Skeletal muscle tissue (tissue), 4 donors: ENCODE measurements around the gene OARD1. TPM values are rescaled to one million over a fixed set of nuclear protein-coding genes. Genes with fewer than 3 reads are reported as not detected.

Experiments
- H3K27ac ChIP-seq: one replicate; pipeline ENCODE4 v1.7.0; 2013; ENCODE audit warnings: mild to moderate bottlenecking, low read depth, low read length, inconsistent platforms
- H3K27me3 ChIP-seq, 3 donors: one replicate each; pipeline ENCODE4 v1.7.0; 2013; ENCODE audit warnings: low read length in 3 of 3; ENCODE audit not compliant: control insufficient read depth in 3 of 3, insufficient read depth in 3 of 3
- H3K36me3 ChIP-seq, 3 donors: one replicate each; pipeline ENCODE4 v1.7.0; 2013; ENCODE audit warnings: low read length in 3 of 3; ENCODE audit not compliant: control insufficient read depth in 3 of 3, insufficient read depth in 3 of 3
- H3K4me1 ChIP-seq, 3 donors: one replicate each; pipeline ENCODE4 v1.7.0; 2013; ENCODE audit warnings: low read length in 3 of 3, mild to moderate bottlenecking in 3 of 3; ENCODE audit not compliant: control insufficient read depth in 3 of 3, insufficient read depth in 3 of 3
- H3K4me3 ChIP-seq, 3 donors: one replicate each; pipeline ENCODE4 v1.7.0; 2013; ENCODE audit warnings: low read length in 3 of 3
- H3K9ac ChIP-seq, 3 donors: one replicate each; pipeline ENCODE4 v1.7.0; 2013; ENCODE audit warnings: low read length in 3 of 3, mild to moderate bottlenecking in 3 of 3, moderate library complexity in 2 of 3, low read depth in 1 of 3
- H3K9me3 ChIP-seq, 3 donors: one replicate each; pipeline ENCODE4 v1.7.0; 2013; ENCODE audit warnings: low read length in 3 of 3; ENCODE audit not compliant: control insufficient read depth in 3 of 3
- total RNA-seq: library from RNA; depleted of rRNA; stranded (reverse); fragments of >200 nt; gene quantifications from one replicate; pipeline ENCODE4 v1.2.3, GENCODE V29; 2014
- donor health status: Osteomylitis.

OARD1 gene
- total RNA-seq, 1 donor from 2014 or later = 10.4 TPM

DNA sequence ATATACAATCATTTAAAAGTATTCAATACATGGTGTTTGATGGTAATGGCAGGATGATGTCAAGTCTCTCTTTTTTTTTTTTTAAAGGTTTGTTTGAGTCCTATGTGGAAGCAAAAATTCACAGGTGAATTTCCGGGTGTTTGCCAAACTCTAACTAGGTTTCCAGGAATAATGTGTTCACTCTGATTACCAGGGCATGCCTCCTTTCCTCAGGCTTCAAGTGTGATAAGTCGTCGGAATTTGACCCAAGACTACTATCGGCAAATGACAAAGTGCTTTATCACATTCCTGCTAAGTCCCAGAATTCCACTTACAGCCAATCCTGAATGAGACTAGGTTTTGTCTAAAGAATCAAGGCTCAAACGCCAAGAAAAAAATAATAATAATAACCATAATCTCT, 7.3 kb downstream of the OARD1 start:
- H3K27ac ChIP-seq = peak overlapping the region; percentile 69
- peak overlapping the region in 1 of 3 donors; percentile 55 for H3K9ac ChIP-seq
- no peak overlapping the region for H3K4me3 ChIP-seq
- no peaks in the 10 kb centered on the region for H3K9me3 ChIP-seq
- H3K36me3 ChIP-seq = peaks cover 13 to 53% (median 49%) of the 10 kb centered on the region in 3 donors
- H3K4me1 ChIP-seq = peaks cover 21 to 33% (median 25%) of the 10 kb centered on the region in 3 donors
- no peaks in the 10 kb centered on the region for H3K27me3 ChIP-seq

GRCh38 chr6:41063884-41064285, 8.3 kb downstream of the OARD1 start:
- Histone ChIP-seq H3K27ac (peak overlapping the region; percentile 69), H3K9ac (peak overlapping the region; percentile 55 to 75 (median 57)), H3K27me3 (no peaks in the 10 kb centered on the region), H3K9me3 (no peaks in the 10 kb centered on the region), H3K4me3 (peak overlapping the region; percentile 7 to 68 (median 33)), H3K4me1 (peaks cover 28 to 41% (median 31%) of the 10 kb centered on the region in 3 donors), H3K36me3 (peaks cover 13 to 47% (median 47%) of the 10 kb centered on the region in 3 donors)

DNA sequence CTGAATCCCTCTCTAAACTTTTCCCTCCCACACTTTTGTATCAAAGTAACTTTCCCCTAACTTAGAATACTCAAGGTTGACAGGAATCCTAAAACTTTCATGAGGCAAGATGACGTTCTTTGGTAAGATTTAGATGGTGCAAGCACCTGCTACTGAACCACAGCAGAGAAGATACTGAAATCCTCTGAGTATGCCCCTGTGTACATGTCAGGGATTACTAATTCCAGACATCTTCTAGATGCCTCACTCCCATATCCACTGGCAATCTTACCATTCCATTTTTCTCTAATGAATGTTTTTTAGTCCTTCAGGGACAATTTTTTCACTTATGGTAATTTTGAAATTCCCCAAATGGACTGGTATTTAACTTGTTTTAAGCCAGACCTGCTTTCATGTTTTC, 10.1 kb downstream of the OARD1 start:
- Histone ChIP-seq H3K27ac (peak overlapping the region; percentile 69), H3K27me3 (no peaks in the 10 kb centered on the region), H3K9ac (peak overlapping the region; percentile 57 to 82 (median 75)), H3K4me1 (peaks cover 42 to 49% (median 46%) of the 10 kb centered on the region in 3 donors), H3K9me3 (no peaks in the 10 kb centered on the region), H3K36me3 (peaks cover 13 to 53% (median 46%) of the 10 kb centered on the region in 3 donors), H3K4me3 (peak overlapping the region; percentile 55 to 83 (median 68))

- H3K27ac ChIP-seq = peak overlapping the region; percentile 69
- peak overlapping the region; percentile 57 to 82 (median 75) for H3K9ac ChIP-seq
- no peaks in the 10 kb centered on the region for H3K27me3 ChIP-seq
- H3K4me3 ChIP-seq = peak overlapping the region; percentile 55 to 83 (median 68)
- H3K9me3 ChIP-seq = no peaks in the 10 kb centered on the region
- H3K4me1 ChIP-seq = peaks cover 41 to 50% (median 48%) of the 10 kb centered on the region in 3 donors
- peaks cover 13 to 60% (median 45%) of the 10 kb centered on the region in 3 donors for H3K36me3 ChIP-seq
Measured at GRCh38 chr6:41061196-41061726, 10.9 kb downstream of the OARD1 start.

- Histone ChIP-seq H3K27ac (peak overlapping the region; percentile 94), H3K4me3 (peak overlapping the region; percentile 30 to 83 (median 38)), H3K36me3 (peaks cover 20 to 59% (median 41%) of the 10 kb centered on the region in 3 donors), H3K9ac (peak overlapping the region; percentile 52 to 74 (median 63)), H3K9me3 (no peaks in the 10 kb centered on the region), H3K4me1 (peaks cover 36 to 47% (median 45%) of the 10 kb centered on the region in 3 donors), H3K27me3 (no peaks in the 10 kb centered on the region)
Measured at GRCh38 chr6:41059556-41059955, 12.6 kb downstream of the OARD1 start.

GRCh38 chr6:41058783-41059181, 13.4 kb downstream of the OARD1 start:
- H3K27me3 ChIP-seq = no peaks in the 10 kb centered on the region
- peak overlapping the region; percentile 30 to 83 (median 38) for H3K4me3 ChIP-seq
- peaks cover 34 to 43% (median 38%) of the 10 kb centered on the region in 3 donors for H3K4me1 ChIP-seq
- no peaks in the 10 kb centered on the region for H3K9me3 ChIP-seq
- peaks cover 18 to 59% (median 39%) of the 10 kb centered on the region in 3 donors for H3K36me3 ChIP-seq
- peak overlapping the region; percentile 63 to 99 (median 91) for H3K9ac ChIP-seq
- H3K27ac ChIP-seq = peak overlapping the region; percentile 94

- Histone ChIP-seq H3K36me3 (peaks cover 13 to 50% (median 25%) of the 10 kb centered on the region in 3 donors), H3K9ac (peak overlapping the region; percentile 91 to 99 (median 96)), H3K27me3 (no peaks in the 10 kb centered on the region), H3K27ac (peak overlapping the region; percentile 94), H3K4me1 (peaks cover 44 to 47% (median 46%) of the 10 kb centered on the region in 3 donors), H3K4me3 (peak overlapping the region; percentile 83 to 89 (median 88)), H3K9me3 (no peaks in the 10 kb centered on the region)
Measured at GRCh38 chr6:41056768-41057490, 15.2 kb downstream of the OARD1 start.

DNA sequence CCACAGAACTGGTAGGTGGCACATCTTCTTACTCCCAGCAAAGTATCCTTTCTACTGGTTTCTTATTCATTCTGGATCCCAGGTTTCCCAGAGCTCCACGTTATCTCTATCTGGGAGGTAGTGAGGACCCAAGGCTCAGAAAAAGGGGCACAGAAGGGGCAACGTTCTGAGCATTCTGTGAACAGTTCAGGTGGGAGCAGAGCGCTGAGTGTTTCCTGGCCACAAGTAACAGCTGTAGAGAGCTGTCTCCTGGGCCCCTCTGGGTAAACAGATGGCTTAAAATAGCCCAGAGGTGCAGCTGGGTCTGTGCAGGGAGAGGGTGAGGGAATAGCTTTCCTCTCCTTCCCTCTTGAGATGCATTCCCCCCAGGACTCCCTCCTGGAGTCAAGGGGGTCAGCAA, 17.0 kb downstream of the OARD1 start:
- H3K9ac ChIP-seq = peak overlapping the region; percentile 91 to 99 (median 96)
- no peaks in the 10 kb centered on the region for H3K27me3 ChIP-seq
- H3K36me3 ChIP-seq = peaks cover 8 to 37% (median 17%) of the 10 kb centered on the region in 3 donors
- peak overlapping the region; percentile 94 for H3K27ac ChIP-seq
- no peaks in the 10 kb centered on the region for H3K9me3 ChIP-seq
- H3K4me1 ChIP-seq = peaks cover 44 to 52% (median 48%) of the 10 kb centered on the region in 3 donors
- H3K4me3 ChIP-seq = peak overlapping the region; percentile 83 to 89 (median 88)

GRCh38 chr6:41054511-41054910, 17.6 kb downstream of the OARD1 start:
- Histone ChIP-seq H3K36me3 (peaks cover 8 to 37% (median 17%) of the 10 kb centered on the region in 3 donors), H3K27ac (peak overlapping the region; percentile 94), H3K9me3 (no peaks in the 10 kb centered on the region), H3K27me3 (no peaks in the 10 kb centered on the region), H3K4me3 (peak overlapping the region; percentile 83 to 89 (median 88)), H3K9ac (peak overlapping the region; percentile 91 to 99 (median 96)), H3K4me1 (peaks cover 50 to 57% (median 54%) of the 10 kb centered on the region in 3 donors)

DNA sequence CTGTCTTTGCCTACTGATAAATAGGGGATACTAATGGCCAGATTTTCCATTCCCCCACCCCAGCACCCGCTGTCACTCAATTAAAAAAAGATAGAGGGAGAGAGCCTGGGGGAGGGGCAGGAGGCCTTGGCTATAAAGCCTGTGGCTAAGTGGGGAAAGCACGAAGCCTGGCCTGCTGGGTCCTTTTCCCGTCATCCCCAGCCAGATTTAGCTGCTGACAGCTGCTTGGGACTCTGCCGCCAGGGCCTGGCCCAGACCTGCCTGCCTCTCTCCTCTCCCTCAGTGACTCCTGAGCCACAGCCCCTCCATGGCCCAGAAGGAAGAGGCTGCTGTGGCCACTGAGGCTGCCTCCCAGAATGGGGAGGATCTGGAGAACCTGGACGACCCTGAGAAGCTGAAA, 19.1 kb downstream of the OARD1 start, which contains the start of gene APOBEC2:
APOBEC2 (plus strand) TSS at position 162 of the 400 bp plus-strand sequence; CDS start at position 308, 146 bp downstream.
- Histone ChIP-seq H3K27ac (peak within 1 kb of the TSS; percentile 94), H3K36me3 (peaks cover 8 to 37% (median 17%) of the 10 kb centered on the region in 3 donors), H3K9ac (peak within 1 kb of the TSS; percentile 91 to 99 (median 96)), H3K4me1 (peaks cover 52 to 60% (median 56%) of the 10 kb centered on the region in 3 donors), H3K4me3 (peak within 1 kb of the TSS; percentile 83 to 89 (median 88)), H3K9me3 (no peaks in the 10 kb centered on the region), H3K27me3 (no peaks in the 10 kb centered on the region)
